ENCODE data around the gene LMCD1. TPM values are rescaled to one million over a fixed set of nuclear protein-coding genes. Genes with fewer than 3 reads are reported as not detected.

Gene LMCD1
- total and polyA plus RNA-seq, 7 donors, result 6.5 to 49.3 (median 16.2) TPM

DNA sequence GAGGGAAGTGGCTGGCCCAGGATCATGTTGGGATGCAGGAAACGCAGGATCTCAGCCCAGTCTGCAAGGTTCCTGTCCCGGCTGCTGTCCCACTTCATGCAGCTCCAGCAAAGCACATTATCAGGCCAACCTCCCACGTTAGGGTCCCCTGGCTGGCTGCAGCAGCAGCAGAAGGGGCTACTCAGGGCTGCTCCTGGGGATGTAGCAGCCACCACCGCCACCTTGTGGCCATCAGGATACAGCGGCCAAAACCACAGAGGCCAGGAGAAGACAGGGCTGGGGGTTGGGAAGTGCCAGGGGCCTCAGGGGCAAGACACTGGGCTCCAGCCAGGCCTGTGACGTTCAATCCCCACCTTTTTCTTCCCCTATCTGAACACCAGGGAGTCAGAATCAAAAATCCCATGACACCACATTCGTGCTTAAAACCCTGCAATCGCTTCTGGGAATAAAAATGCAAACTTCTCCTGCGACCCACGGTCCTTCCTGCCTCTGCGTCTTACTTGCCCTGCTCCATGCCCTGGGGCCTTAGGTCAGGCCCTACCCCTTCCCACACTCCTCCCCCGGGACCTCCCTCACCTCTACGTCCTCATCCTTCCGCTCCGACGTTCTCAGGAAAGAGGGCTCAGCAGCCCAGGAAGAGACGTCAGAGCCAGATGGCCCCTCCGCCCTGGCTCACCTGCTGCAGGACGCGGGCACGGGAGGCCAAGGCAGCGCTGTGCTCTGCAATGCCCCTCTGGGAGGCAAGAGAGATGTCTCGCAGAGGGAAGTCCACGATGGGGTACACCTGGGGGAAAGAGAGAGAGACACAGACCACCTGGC, 121.5 kb downstream of the LMCD1 start:
- Histone ChIP-seq H3K9me3 (peaks cover 0 to 3% (median 0%) of the 10 kb centered on the region in 4 donors), H3K27ac (no peak overlapping the region), H3K4me1 (peaks cover 0 to 9% (median 7%) of the 10 kb centered on the region in 4 donors), H3K27me3 (no peaks in the 10 kb centered on the region), H3K36me3 (no peaks in the 10 kb centered on the region), H3K4me3 (no peak overlapping the region)
- 31 to 39% methylated on average over 24 of the region's 24 CpGs for WGBS, 2 donors
- intact Hi-C loops (cut with DNase I), result loop anchor here (1.0 kb wide), 1 partner anchor 181 kb away; no protein-coding TSS in a partner anchor
- peak; percentile 64 for DNase-seq
- TF ChIP-seq POLR2AphosphoS5 (IDR thresholded peaks at IDR 0.05) (no peak), POLR2A (IDR thresholded peaks at IDR 0.05) (no peak)
- TF ChIP-seq, protein P1, sequence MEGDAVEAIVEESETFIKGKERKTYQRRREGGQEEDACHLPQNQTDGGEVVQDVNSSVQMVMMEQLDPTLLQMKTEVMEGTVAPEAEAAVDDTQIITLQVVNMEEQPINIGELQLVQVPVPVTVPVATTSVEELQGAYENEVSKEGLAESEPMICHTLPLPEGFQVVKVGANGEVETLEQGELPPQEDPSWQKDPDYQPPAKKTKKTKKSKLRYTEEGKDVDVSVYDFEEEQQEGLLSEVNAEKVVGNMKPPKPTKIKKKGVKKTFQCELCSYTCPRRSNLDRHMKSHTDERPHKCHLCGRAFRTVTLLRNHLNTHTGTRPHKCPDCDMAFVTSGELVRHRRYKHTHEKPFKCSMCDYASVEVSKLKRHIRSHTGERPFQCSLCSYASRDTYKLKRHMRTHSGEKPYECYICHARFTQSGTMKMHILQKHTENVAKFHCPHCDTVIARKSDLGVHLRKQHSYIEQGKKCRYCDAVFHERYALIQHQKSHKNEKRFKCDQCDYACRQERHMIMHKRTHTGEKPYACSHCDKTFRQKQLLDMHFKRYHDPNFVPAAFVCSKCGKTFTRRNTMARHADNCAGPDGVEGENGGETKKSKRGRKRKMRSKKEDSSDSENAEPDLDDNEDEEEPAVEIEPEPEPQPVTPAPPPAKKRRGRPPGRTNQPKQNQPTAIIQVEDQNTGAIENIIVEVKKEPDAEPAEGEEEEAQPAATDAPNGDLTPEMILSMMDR (IDR thresholded peaks at IDR 0.05), result peak; percentile 65 to 93 (median 88)

DNA sequence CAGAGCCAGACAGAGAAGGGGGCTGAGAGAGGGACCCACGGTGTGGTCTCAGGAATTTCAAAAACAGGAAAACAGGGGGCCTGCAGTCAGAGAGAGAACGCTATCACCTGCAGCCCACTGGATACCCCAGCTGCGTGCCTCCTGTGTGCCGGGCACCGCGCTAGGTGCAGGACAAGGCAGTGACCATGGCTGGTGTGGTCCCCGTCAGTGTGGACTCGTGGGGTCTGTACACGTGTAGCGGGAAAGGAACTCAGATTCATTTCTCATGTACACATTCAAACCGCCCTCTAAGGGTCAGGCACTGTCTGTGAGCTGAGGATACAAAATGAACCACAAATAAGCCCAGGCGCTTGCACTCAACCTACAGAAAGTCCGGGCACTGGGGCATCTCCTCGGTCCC, 122.1 kb downstream of the LMCD1 start:
- H3K27me3 ChIP-seq, result no peaks in the 10 kb centered on the region
- H3K9me3 ChIP-seq, result no peaks in the 10 kb centered on the region
- peaks cover 0 to 9% (median 7%) of the 10 kb centered on the region in 4 donors for H3K4me1 ChIP-seq
- WGBS, 2 donors, result 86 to 87% methylated on average over 14 of the region's 14 CpGs
- intact Hi-C loops (cut with DNase I), result loop anchor here (1.0 kb wide), 1 partner anchor 181 kb away; no protein-coding TSS in a partner anchor
- no peak overlapping the region for H3K27ac ChIP-seq
- H3K4me3 ChIP-seq, result no peak overlapping the region
- no peak for DNase-seq
- no peaks in the 10 kb centered on the region for H3K36me3 ChIP-seq
- no peak for TF ChIP-seq EP300 (IDR thresholded peaks at IDR 0.05)
- TF ChIP-seq, protein P1 (IDR thresholded peaks at IDR 0.05), result no peak
- TF ChIP-seq POLR2AphosphoS5 (IDR thresholded peaks at IDR 0.05), result no peak
- TF ChIP-seq POLR2A (IDR thresholded peaks at IDR 0.05), result no peak

Other genes starting within 250 kb of the LMCD1 start
- gene SSUH2, start 143.0 kb downstream of the LMCD1 start, total RNA-seq, result under 1 TPM in 2 of 4 donors, not detected in 2; 0.16 to 0.55 TPM
- 1 to 10 TPM in 2 of 3 donors, under 1 TPM in 1; 0.95 to 4.4 (median 2.4) TPM for gene SSUH2, start 143.0 kb downstream of the LMCD1 start, polyA plus RNA-seq
- not detected for gene CAV3, start 232.0 kb downstream of the LMCD1 start, total RNA-seq
- gene CAV3, start 232.0 kb downstream of the LMCD1 start, polyA plus RNA-seq, result under 1 TPM in 2 of 3 donors, not detected in 1; 0.06 to 0.60 TPM

Data from sigmoid colon (tissue), 7 donors.